Measurements from ENCODE around the gene EEF2KMT.

DNA sequence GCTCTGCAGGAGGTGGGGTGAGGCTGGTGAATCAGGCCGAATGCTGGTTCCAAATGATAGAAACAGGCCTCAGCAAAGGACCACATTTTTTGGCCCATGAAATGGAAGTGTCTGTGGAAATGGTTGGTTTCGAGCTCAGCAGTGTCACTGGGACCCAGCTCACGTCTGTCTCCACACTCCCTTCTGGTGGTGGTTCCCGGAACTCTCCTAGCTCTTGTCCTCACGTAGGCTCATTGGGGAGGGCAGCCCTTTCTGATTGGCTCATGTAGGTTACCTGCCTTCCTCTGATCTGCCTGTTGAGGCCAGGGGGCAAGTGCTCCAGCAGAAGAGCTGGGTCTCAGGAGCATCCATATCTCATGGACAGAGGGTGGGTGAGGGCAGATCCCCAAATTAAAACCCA is 22.0 kb downstream of the EEF2KMT start:
- TF ChIP-seq, protein P1, sequence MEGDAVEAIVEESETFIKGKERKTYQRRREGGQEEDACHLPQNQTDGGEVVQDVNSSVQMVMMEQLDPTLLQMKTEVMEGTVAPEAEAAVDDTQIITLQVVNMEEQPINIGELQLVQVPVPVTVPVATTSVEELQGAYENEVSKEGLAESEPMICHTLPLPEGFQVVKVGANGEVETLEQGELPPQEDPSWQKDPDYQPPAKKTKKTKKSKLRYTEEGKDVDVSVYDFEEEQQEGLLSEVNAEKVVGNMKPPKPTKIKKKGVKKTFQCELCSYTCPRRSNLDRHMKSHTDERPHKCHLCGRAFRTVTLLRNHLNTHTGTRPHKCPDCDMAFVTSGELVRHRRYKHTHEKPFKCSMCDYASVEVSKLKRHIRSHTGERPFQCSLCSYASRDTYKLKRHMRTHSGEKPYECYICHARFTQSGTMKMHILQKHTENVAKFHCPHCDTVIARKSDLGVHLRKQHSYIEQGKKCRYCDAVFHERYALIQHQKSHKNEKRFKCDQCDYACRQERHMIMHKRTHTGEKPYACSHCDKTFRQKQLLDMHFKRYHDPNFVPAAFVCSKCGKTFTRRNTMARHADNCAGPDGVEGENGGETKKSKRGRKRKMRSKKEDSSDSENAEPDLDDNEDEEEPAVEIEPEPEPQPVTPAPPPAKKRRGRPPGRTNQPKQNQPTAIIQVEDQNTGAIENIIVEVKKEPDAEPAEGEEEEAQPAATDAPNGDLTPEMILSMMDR (IDR thresholded peaks at IDR 0.05; ENCODE audit: low read length), result no peak
- TF ChIP-seq EZH2 (IDR thresholded peaks at IDR 0.05; ENCODE audit: borderline replicate concordance, low read length), result no peak

Measured in OCI-LY1 (cell line).